CD4-positive, alpha-beta T cell treated with Interleukin-17A for 1 hour (primary cell): Measurements from ENCODE around the gene MMP25.

Experiments used
- DNase-seq: peaks from one replicate; pipeline ENCODE4 v3.0.0-alpha.2; 2020

Gene MMP25

GRCh38 chr16:3045758-3046640, at the start of gene MMP25:
Gene MMP25 (plus strand): TSS chr16:3046561. CDS start chr16:3046918, 357 bp downstream.
- no peak for DNase-seq

GRCh38 chr16:2999929-3000328, 46.4 kb upstream of the MMP25 start:
- DNase-seq, result no peak

- DNase-seq, result no peak
These were observed 45.8 kb upstream of the MMP25 start for GRCh38 chr16:3000540-3000939.

GRCh38 chr16:3001316-3001715, 45.0 kb upstream of the MMP25 start:
- no peak for DNase-seq

GRCh38 chr16:3003582-3004270, 42.6 kb upstream of the MMP25 start:
- peak; percentile 99 for DNase-seq

GRCh38 chr16:3004319-3004718, 42.0 kb upstream of the MMP25 start:
- no peak for DNase-seq

GRCh38 chr16:3004781-3005284, 41.5 kb upstream of the MMP25 start:
- DNase-seq, result no peak

- DNase-seq, result no peak
These were observed 39.1 kb upstream of the MMP25 start for GRCh38 chr16:3007059-3007956.

- peak; percentile 32 for DNase-seq
These were observed 38.2 kb upstream of the MMP25 start for GRCh38 chr16:3007957-3008689.

- DNase-seq, result no peak
These were observed 37.7 kb upstream of the MMP25 start for GRCh38 chr16:3008690-3009037.

GRCh38 chr16:3009568-3010390, 36.6 kb upstream of the MMP25 start:
- DNase-seq, result no peak

- DNase-seq, result no peak
These were observed 35.9 kb upstream of the MMP25 start for GRCh38 chr16:3010510-3010909.

GRCh38 chr16:3012246-3012645, 34.1 kb upstream of the MMP25 start:
- no peak for DNase-seq

- DNase-seq, result no peak
These were observed 33.4 kb upstream of the MMP25 start, which contains the start of gene CLDN9 for GRCh38 chr16:3012828-3013420. Gene CLDN9 (plus strand): TSS chr16:3012923. CDS start chr16:3013363, 440 bp downstream.

GRCh38 chr16:3013491-3013951, 32.8 kb upstream of the MMP25 start:
- DNase-seq, result no peak

GRCh38 chr16:3013998-3014690, 32.2 kb upstream of the MMP25 start:
- DNase-seq, result no peak

GRCh38 chr16:3014971-3015370, 31.4 kb upstream of the MMP25 start:
- DNase-seq, result no peak

GRCh38 chr16:3015865-3016521, 30.4 kb upstream of the MMP25 start:
- no peak for DNase-seq

GRCh38 chr16:3017344-3017743, 29.0 kb upstream of the MMP25 start:
- no peak for DNase-seq
